Activated T-helper 1 cell treated with Interleukin-2 at 50 U/mL for 16 hours (primary cell): ENCODE results near the gene SH2D3A.

ENCODE experiments used
- DNase-seq: peaks from one replicate; pipeline ENCODE4 v3.0.0-alpha.2; 2020; ENCODE audit warnings: low read depth

The SH2D3A gene

GRCh38 chr19:6705931-6706632, 61.2 kb downstream of the SH2D3A start:
- no peak for DNase-seq
